ENCODE results near the gene ATRN. TPM values are rescaled to one million over a fixed set of nuclear protein-coding genes. Genes with fewer than 3 reads are reported as not detected.

The ATRN gene
- polyA plus RNA-seq, 1 donor (not counting 4 experiments of a cell fraction or from before 2014, with no cell fraction given), result 49.9 TPM

- Histone ChIP-seq H3K9me3 (ENCODE audit: control insufficient read depth, low read depth, low read length) (no peaks in the 10 kb centered on the region), H3K9ac (ENCODE audit: control insufficient read depth, extremely low read depth, insufficient read depth, low read length) (no peak overlapping the region), H2AFZ (ENCODE audit: control insufficient read depth, low read length) (no peak overlapping the region), H3K9me1 (ENCODE audit: control insufficient read depth, extremely low read depth, insufficient read depth, low read length) (no peaks in the 10 kb centered on the region), H3K27ac (ENCODE audit: control insufficient read depth, insufficient read depth, low read length) (no peak overlapping the region), H3K27me3 (ENCODE audit: control insufficient read depth, extremely low read depth, insufficient read depth, low read length) (peaks cover 47% of the 10 kb centered on the region), H3K4me1 (ENCODE audit: control insufficient read depth, extremely low read depth, insufficient read depth, low read length) (no peaks in the 10 kb centered on the region), H4K20me1 (ENCODE audit: control insufficient read depth, extremely low read depth, insufficient read depth, low read length) (no peaks in the 10 kb centered on the region), H3K79me2 (ENCODE audit: control insufficient read depth, insufficient read depth, low read length) (no peaks in the 10 kb centered on the region), H3K36me3 (ENCODE audit: control insufficient read depth in 2 of 2, extremely low read depth in 1 of 2, insufficient read depth in 2 of 2, low read length in 2 of 2) (no peaks in the 10 kb centered on the region), H3K4me2 (ENCODE audit: control insufficient read depth, extremely low read depth, insufficient read depth, low read depth, low read length) (no peak overlapping the region), H3K4me3 (ENCODE audit: control insufficient read depth in 2 of 3, extremely low read depth in 1 of 3, insufficient read depth in 2 of 3, low read depth in 1 of 3, low read length in 3 of 3) (no peak overlapping the region)
- no peak for DNase-seq (ENCODE audit: low read depth, low spot score)
- dilution Hi-C loops (cut with MboI; ENCODE audit: extremely low pct_ligation_motif_present, low sequenced_read_pairs), result no loop called here
- no peak for FAIRE-seq
- TF ChIP-seq EZH2 (IDR thresholded peaks at IDR 0.05; ENCODE audit: low read length) (no peak), CTCF (optimal IDR thresholded peaks at IDR 0.05 in 1 of 3, IDR thresholded peaks at IDR 0.05 in 1 of 3, conservative IDR thresholded peaks at IDR 0.05 in 1 of 3; ENCODE audit: extremely low read depth in 1 of 3, insufficient read depth in 2 of 3, low read length in 3 of 3) (no peak)
Observed at GRCh38 chr20:3667434-3668037, 196.7 kb downstream of the ATRN start.

GRCh38 chr20:3669710-3670367, 199.0 kb downstream of the ATRN start:
- Histone ChIP-seq H2AFZ (ENCODE audit: control insufficient read depth, low read length) (no peak overlapping the region), H3K9ac (ENCODE audit: control insufficient read depth, extremely low read depth, insufficient read depth, low read length) (no peak overlapping the region), H3K27ac (ENCODE audit: control insufficient read depth, insufficient read depth, low read length) (no peak overlapping the region), H3K27me3 (ENCODE audit: control insufficient read depth, extremely low read depth, insufficient read depth, low read length) (peaks cover 60% of the 10 kb centered on the region), H3K9me1 (ENCODE audit: control insufficient read depth, extremely low read depth, insufficient read depth, low read length) (no peaks in the 10 kb centered on the region), H3K4me3 (ENCODE audit: control insufficient read depth in 2 of 3, extremely low read depth in 1 of 3, insufficient read depth in 2 of 3, low read depth in 1 of 3, low read length in 3 of 3) (no peak overlapping the region), H3K79me2 (ENCODE audit: control insufficient read depth, insufficient read depth, low read length) (no peaks in the 10 kb centered on the region), H4K20me1 (ENCODE audit: control insufficient read depth, extremely low read depth, insufficient read depth, low read length) (no peaks in the 10 kb centered on the region), H3K36me3 (ENCODE audit: control insufficient read depth in 2 of 2, extremely low read depth in 1 of 2, insufficient read depth in 2 of 2, low read length in 2 of 2) (no peaks in the 10 kb centered on the region), H3K4me2 (ENCODE audit: control insufficient read depth, extremely low read depth, insufficient read depth, low read depth, low read length) (no peak overlapping the region), H3K9me3 (ENCODE audit: control insufficient read depth, low read depth, low read length) (no peaks in the 10 kb centered on the region), H3K4me1 (ENCODE audit: control insufficient read depth, extremely low read depth, insufficient read depth, low read length) (no peaks in the 10 kb centered on the region)
- TF ChIP-seq CTCF (optimal IDR thresholded peaks at IDR 0.05 in 1 of 3, IDR thresholded peaks at IDR 0.05 in 1 of 3, conservative IDR thresholded peaks at IDR 0.05 in 1 of 3; ENCODE audit: extremely low read depth in 1 of 3, insufficient read depth in 2 of 3, low read length in 3 of 3) (no peak), EZH2 (IDR thresholded peaks at IDR 0.05; ENCODE audit: low read length) (no peak)
- dilution Hi-C loops (cut with MboI; ENCODE audit: extremely low pct_ligation_motif_present, low sequenced_read_pairs), result no loop called here
- DNase-seq (ENCODE audit: low read depth, low spot score), result no peak
- no peak for FAIRE-seq

All from keratinocyte (primary cell).